HEK293 (cell line): ENCODE data around the gene SORL1.

ENCODE experiments used
- CTCF ChIA-PET: fragments of 350-600 bp; formaldehyde crosslinking; extraction: SDS; loops from one replicate; lab custom pipeline; 2021; ENCODE audit warnings: antibody characterized with exemption; lab: Yijun Ruan, JAX
- POLR2A ChIA-PET: fragments of 300-600 bp; formaldehyde crosslinking; extraction: SDS; loops from one replicate; lab custom pipeline; 2020; ENCODE audit warnings: antibody characterized with exemption, inconsistent platforms; lab: Yijun Ruan, JAX
- H3K27ac ChIP-seq: fragments of 200-500 bp; sonication (Bioruptor generic); 2 replicates; pipeline ENCODE4 v1.5.1; 2014; ENCODE audit warnings: low read depth, low read length, control low read depth, inconsistent platforms; ENCODE audit errors: extremely low read depth
- H3K36me3 ChIP-seq, 2 experiments: fragments of 200-500 bp in 1 of 2; sonication (Bioruptor generic) in 1 of 2; 1 replicate in 1 of 2; 2 replicates in 1 of 2; pipeline ENCODE4 v1.5.1; 2014 to 2017; ENCODE audit warnings: inconsistent platforms in 2 of 2, low read length in 2 of 2; ENCODE audit not compliant: control insufficient read depth in 2 of 2, insufficient read depth in 1 of 2
- H3K4me1 ChIP-seq: fragments of 200-500 bp; sonication (Bioruptor generic); 2 replicates; pipeline ENCODE4 v1.5.1; 2014; ENCODE audit warnings: mild to moderate bottlenecking, low read length, inconsistent platforms; ENCODE audit not compliant: control insufficient read depth, insufficient read depth
- H3K4me3 ChIP-seq: 2 replicates; pipeline ENCODE4 v1.5.1; 2011; ENCODE audit warnings: low read depth, mild to moderate bottlenecking, control low read depth, low read length, moderate library complexity
- H3K9me3 ChIP-seq: fragments of 200-500 bp; sonication (Bioruptor generic); 2 replicates; pipeline ENCODE4 v1.5.1; 2014; ENCODE audit warnings: low read depth, low read length, inconsistent platforms; ENCODE audit not compliant: control insufficient read depth, insufficient read depth
- IKZF3 ChIP-seq: fragments of 450-650 bp; IDR thresholded peaks from 2 replicates; pipeline ENCODE4 v1.5.0; 2018; ENCODE audit warnings: missing biosample characterization, mild to moderate bottlenecking, missing genetic modification characterization, moderate library complexity
- SP2 ChIP-seq: fragments of 450-650 bp; formaldehyde crosslinking; IDR thresholded peaks from 2 replicates; pipeline ENCODE4 v1.5.1; 2016; ENCODE audit warnings: missing biosample characterization, missing genetic modification characterization
- YY1 ChIP-seq: fragments of 450-650 bp; formaldehyde crosslinking; IDR thresholded peaks from 2 replicates; pipeline ENCODE4 v1.5.1; 2018; ENCODE audit warnings: missing biosample characterization, missing genetic modification characterization
- YY2 ChIP-seq: fragments of 450-650 bp; formaldehyde crosslinking; IDR thresholded peaks from 2 replicates; pipeline ENCODE4 v1.5.1; 2016; ENCODE audit warnings: missing biosample characterization, missing genetic modification characterization
- ZBTB17 ChIP-seq: fragments of 450-650 bp; formaldehyde crosslinking; IDR thresholded peaks from 2 replicates; pipeline ENCODE4 v1.5.1; 2016; ENCODE audit warnings: missing biosample characterization, missing genetic modification characterization
- ZBTB7A ChIP-seq: fragments of 450-650 bp; formaldehyde crosslinking; IDR thresholded peaks from 2 replicates; pipeline ENCODE4 v1.5.1; 2016; ENCODE audit warnings: low read depth, missing biosample characterization, missing genetic modification characterization
- ZNF121 ChIP-seq: fragments of 450-650 bp; formaldehyde crosslinking; IDR thresholded peaks from 2 replicates; pipeline ENCODE4 v1.5.1; 2016; ENCODE audit warnings: missing biosample characterization, missing genetic modification characterization
- ZNF132 ChIP-seq: fragments of 450-650 bp; formaldehyde crosslinking; IDR thresholded peaks from 2 replicates; pipeline ENCODE4 v1.5.1; 2017; ENCODE audit warnings: missing biosample characterization, missing genetic modification characterization, borderline replicate concordance
- ZNF19 ChIP-seq: fragments of 450-650 bp; formaldehyde crosslinking; IDR thresholded peaks from 2 replicates; pipeline ENCODE4; 2016; ENCODE audit warnings: missing biosample characterization, missing genetic modification characterization, low read depth
- ZNF24 ChIP-seq: fragments of 450-650 bp; formaldehyde crosslinking; IDR thresholded peaks from 2 replicates; pipeline ENCODE4 v1.5.1; 2016; ENCODE audit warnings: missing biosample characterization, missing genetic modification characterization
- ZNF311 ChIP-seq: fragments of 450-650 bp; formaldehyde crosslinking; IDR thresholded peaks from 2 replicates; pipeline ENCODE4 v1.5.1; 2017; ENCODE audit warnings: missing biosample characterization, missing genetic modification characterization, borderline replicate concordance
- ZNF433 ChIP-seq: fragments of 450-650 bp; formaldehyde crosslinking; IDR thresholded peaks from 2 replicates; pipeline ENCODE4 v1.5.1; 2016; ENCODE audit warnings: missing biosample characterization, missing genetic modification characterization, low read depth
- ZNF529 ChIP-seq: fragments of 450-650 bp; formaldehyde crosslinking; IDR thresholded peaks from 2 replicates; pipeline ENCODE4 v1.5.1; 2017; ENCODE audit warnings: missing genetic modification characterization, missing biosample characterization; ENCODE audit not compliant: insufficient replicate concordance
- ZNF596 ChIP-seq: fragments of 450-650 bp; IDR thresholded peaks from 2 replicates; pipeline ENCODE4 v1.5.0; 2018; ENCODE audit warnings: missing biosample characterization, mild to moderate bottlenecking, missing genetic modification characterization, moderate library complexity
- ZNF658 ChIP-seq: fragments of 450-650 bp; formaldehyde crosslinking; IDR thresholded peaks from 2 replicates; pipeline ENCODE4; 2016; ENCODE audit warnings: missing biosample characterization, missing genetic modification characterization
- TF ChIP-seq, protein P1 (sequence below): fragments of 450-650 bp; formaldehyde crosslinking; IDR thresholded peaks from 2 replicates; pipeline ENCODE4 v1.5.1; 2016; ENCODE audit warnings: missing biosample characterization, missing genetic modification characterization
- TF ChIP-seq, protein P2 (sequence below): fragments of 450-650 bp; formaldehyde crosslinking; IDR thresholded peaks from 2 replicates; pipeline ENCODE4 v1.5.1; 2016; ENCODE audit warnings: missing biosample characterization, missing genetic modification characterization
- TF ChIP-seq, protein P3 (sequence below): fragments of 450-650 bp; formaldehyde crosslinking; IDR thresholded peaks from 2 replicates; pipeline ENCODE4 v1.5.1; 2017; ENCODE audit warnings: missing biosample characterization, missing genetic modification characterization

The SORL1 gene

DNA sequence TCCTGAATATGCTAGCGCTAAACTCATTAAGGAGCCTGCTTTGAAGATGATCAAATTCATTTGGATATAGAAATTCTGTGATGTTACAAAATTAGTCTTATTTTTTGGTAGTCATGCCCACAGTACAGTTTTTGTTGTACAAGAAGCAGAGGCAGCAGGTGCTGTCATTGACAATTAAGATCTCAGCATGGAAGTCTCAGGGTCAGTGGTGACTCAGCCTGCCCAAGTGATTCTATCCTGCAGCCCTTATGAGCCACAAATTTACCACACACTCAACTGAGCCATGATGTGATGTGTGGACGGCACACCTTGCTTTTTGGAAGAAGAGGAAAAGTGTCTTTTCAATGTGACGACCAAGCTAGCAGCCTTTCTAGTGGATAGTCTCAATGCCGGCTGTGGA is 154.2 kb downstream of the SORL1 start (continued):
- no peak for TF ChIP-seq ZBTB7A (tag by site-specific recombination)
- no peak for TF ChIP-seq ZNF596 (tag by site-specific recombination)
- TF ChIP-seq ZNF132 (tag by site-specific recombination), result no peak
- TF ChIP-seq SP2 (tag by site-specific recombination), result no peak
- TF ChIP-seq ZNF24 (tag by site-specific recombination), result no peak
- TF ChIP-seq, protein P1, sequence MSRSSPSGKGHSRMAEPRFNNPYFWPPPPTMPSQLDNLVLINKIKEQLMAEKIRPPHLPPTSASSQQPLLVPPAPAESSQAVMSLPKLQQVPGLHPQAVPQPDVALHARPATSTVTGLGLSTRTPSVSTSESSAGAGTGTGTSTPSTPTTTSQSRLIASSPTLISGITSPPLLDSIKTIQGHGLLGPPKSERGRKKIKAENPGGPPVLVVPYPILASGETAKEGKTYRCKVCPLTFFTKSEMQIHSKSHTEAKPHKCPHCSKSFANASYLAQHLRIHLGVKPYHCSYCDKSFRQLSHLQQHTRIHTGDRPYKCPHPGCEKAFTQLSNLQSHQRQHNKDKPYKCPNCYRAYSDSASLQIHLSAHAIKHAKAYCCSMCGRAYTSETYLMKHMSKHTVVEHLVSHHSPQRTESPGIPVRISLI, result no peak
- TF ChIP-seq, all 188 proteins: peak for 0

DNA sequence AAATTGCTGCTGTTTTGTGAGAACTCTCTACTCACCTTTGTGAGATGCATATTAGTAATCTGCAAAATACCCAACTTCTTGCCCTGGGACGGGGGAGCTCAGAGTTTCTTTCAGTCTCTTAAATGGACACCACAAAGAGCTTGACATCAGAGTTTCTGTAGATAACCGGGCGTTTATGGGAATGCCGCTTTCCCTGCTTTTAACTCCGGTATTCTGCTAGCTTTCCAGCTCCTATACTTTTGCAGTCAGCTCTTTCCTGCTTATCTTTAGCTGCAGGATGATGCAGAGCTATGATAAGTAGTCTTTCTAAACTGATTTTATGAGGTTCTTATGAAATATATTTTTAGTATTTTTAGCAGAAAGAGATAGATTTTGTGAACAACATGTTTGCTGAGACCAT is 155.2 kb downstream of the SORL1 start:
- Histone ChIP-seq H3K4me3 (no peak overlapping the region), H3K36me3 (peaks cover 0 to 20% of the 10 kb centered on the region in 2 experiments; a peak in 1 of 3 replicates), H3K4me1 (no peaks in the 10 kb centered on the region), H3K27ac (no peak overlapping the region), H3K9me3 (no peaks in the 10 kb centered on the region)
- TF ChIP-seq ZNF529 (no peak), YY2 (tag by site-specific recombination) (no peak), IKZF3 (tag by site-specific recombination) (no peak), YY1 (tag by site-specific recombination) (no peak), ZNF19 (tag by site-specific recombination) (no peak)
- TF ChIP-seq, protein P1, result no peak
- CTCF ChIA-PET, result interaction anchor here (0.5 to 0.7 kb wide), 3 partner anchors 8 to 1174 kb away, joined by 3 to 4 read pairs (median 3); no protein-coding TSS in a partner anchor
- POLR2A ChIA-PET, result no interaction called here

DNA sequence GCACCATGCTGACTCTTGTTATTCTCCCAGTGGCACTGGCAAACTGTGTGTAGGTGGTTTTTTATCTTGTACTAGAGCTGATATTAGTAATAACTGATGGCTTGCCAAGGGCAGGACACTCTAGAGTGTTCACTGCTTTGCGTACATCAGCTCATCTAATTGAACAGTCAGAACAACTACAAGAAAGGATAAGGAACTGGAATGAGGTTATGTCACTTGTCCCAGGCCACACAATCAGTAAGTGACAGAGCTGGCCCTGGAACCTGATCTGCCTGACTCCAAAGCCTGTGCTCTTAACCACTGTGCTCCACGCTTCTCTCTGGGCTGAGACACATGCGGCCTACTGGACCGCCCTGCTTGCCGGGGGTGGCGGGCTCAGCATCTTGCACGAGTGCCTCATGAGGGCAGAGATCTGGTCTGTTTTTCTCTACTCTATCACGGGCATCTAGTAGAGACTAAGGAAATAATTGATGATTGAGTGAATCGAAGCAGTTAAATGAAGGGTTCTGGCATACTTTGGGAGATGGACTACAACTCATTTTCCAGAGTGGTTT is 156.5 kb downstream of the SORL1 start:
- ChIA-PET POLR2A (no interaction called here), CTCF (interaction anchor here (1.5 kb wide), 1 partner anchor 18 kb away, joined by 4 read pairs; no protein-coding TSS in a partner anchor)
- no peak overlapping the region for H3K4me3 ChIP-seq
- H3K36me3 ChIP-seq, result peaks cover 0 to 20% of the 10 kb centered on the region in 2 experiments; a peak in 1 of 3 replicates
- TF ChIP-seq ZNF658 (tag by site-specific recombination), result no peak
- TF ChIP-seq ZNF311 (tag by site-specific recombination), result no peak
- no peak for TF ChIP-seq ZNF121 (tag by site-specific recombination)
- TF ChIP-seq, protein P2, sequence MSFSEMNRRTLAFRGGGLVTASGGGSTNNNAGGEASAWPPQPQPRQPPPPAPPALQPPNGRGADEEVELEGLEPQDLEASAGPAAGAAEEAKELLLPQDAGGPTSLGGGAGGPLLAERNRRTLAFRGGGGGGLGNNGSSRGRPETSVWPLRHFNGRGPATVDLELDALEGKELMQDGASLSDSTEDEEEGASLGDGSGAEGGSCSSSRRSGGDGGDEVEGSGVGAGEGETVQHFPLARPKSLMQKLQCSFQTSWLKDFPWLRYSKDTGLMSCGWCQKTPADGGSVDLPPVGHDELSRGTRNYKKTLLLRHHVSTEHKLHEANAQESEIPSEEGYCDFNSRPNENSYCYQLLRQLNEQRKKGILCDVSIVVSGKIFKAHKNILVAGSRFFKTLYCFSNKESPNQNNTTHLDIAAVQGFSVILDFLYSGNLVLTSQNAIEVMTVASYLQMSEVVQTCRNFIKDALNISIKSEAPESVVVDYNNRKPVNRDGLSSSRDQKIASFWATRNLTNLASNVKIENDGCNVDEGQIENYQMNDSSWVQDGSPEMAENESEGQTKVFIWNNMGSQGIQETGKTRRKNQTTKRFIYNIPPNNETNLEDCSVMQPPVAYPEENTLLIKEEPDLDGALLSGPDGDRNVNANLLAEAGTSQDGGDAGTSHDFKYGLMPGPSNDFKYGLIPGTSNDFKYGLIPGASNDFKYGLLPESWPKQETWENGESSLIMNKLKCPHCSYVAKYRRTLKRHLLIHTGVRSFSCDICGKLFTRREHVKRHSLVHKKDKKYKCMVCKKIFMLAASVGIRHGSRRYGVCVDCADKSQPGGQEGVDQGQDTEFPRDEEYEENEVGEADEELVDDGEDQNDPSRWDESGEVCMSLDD (tag by site-specific recombination), result no peak
- no peak for TF ChIP-seq ZBTB17 (tag by site-specific recombination)
- TF ChIP-seq, protein P3, sequence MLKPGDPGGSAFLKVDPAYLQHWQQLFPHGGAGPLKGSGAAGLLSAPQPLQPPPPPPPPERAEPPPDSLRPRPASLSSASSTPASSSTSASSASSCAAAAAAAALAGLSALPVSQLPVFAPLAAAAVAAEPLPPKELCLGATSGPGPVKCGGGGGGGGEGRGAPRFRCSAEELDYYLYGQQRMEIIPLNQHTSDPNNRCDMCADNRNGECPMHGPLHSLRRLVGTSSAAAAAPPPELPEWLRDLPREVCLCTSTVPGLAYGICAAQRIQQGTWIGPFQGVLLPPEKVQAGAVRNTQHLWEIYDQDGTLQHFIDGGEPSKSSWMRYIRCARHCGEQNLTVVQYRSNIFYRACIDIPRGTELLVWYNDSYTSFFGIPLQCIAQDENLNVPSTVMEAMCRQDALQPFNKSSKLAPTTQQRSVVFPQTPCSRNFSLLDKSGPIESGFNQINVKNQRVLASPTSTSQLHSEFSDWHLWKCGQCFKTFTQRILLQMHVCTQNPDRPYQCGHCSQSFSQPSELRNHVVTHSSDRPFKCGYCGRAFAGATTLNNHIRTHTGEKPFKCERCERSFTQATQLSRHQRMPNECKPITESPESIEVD (tag by site-specific recombination), result no peak
- TF ChIP-seq ZNF433 (tag by site-specific recombination), result no peak
- no peak overlapping the region for H3K27ac ChIP-seq
- H3K4me1 ChIP-seq, result no peaks in the 10 kb centered on the region
- H3K9me3 ChIP-seq, result no peaks in the 10 kb centered on the region
